HG03060 (cell line): ENCODE measurements around the gene DENND5A.
"Not testable (repeated sequence)": the region's sequence is repeated elsewhere in the genome, so short reads cannot be mapped to it uniquely, and the experiment has no call there.

Experiments
- ATAC-seq: cut with Tn5 transposase; IDR thresholded peaks from one replicate; pipeline ENCODE4 v1.9.1; 2021; ENCODE audit warnings: low read depth, moderate number of reproducible peaks; ENCODE audit not compliant: unreplicated experiment

Gene DENND5A

GRCh38 chr11:9219115-9219514, 46.0 kb downstream of the DENND5A start:
- no peak for ATAC-seq

- no peak for ATAC-seq
Observed at GRCh38 chr11:9214765-9215164, 50.4 kb downstream of the DENND5A start.

- ATAC-seq: no peak
Observed at GRCh38 chr11:9211322-9211721, 53.8 kb downstream of the DENND5A start.

- ATAC-seq: no peak
Observed at GRCh38 chr11:9210922-9211320, 54.2 kb downstream of the DENND5A start.

GRCh38 chr11:9210224-9210921, 54.8 kb downstream of the DENND5A start:
- no peak for ATAC-seq

- not testable (repeated sequence) for ATAC-seq
Observed at GRCh38 chr11:9209604-9210003, 55.5 kb downstream of the DENND5A start.

GRCh38 chr11:9208726-9209501, 56.2 kb downstream of the DENND5A start:
- no peak for ATAC-seq

- ATAC-seq: no peak
Observed at GRCh38 chr11:9207229-9207628, 57.9 kb downstream of the DENND5A start.

- ATAC-seq: no peak
Observed at GRCh38 chr11:9206496-9206895, 58.7 kb downstream of the DENND5A start.

GRCh38 chr11:9203691-9204311, 61.3 kb downstream of the DENND5A start:
- ATAC-seq: no peak

GRCh38 chr11:9201372-9202162, 63.6 kb downstream of the DENND5A start:
- ATAC-seq: no peak

- ATAC-seq: no peak
Observed at GRCh38 chr11:9200471-9200870, 64.7 kb downstream of the DENND5A start.

GRCh38 chr11:9193316-9193715, 71.8 kb downstream of the DENND5A start:
- ATAC-seq: no peak

GRCh38 chr11:9192561-9192960, 72.6 kb downstream of the DENND5A start:
- no peak for ATAC-seq

- ATAC-seq: not testable (repeated sequence)
Observed at GRCh38 chr11:9190326-9191016, 74.7 kb downstream of the DENND5A start.

- not testable (repeated sequence) for ATAC-seq
Observed at GRCh38 chr11:9188860-9189259, 76.3 kb downstream of the DENND5A start.

- no peak for ATAC-seq
Observed at GRCh38 chr11:9187616-9188015, 77.5 kb downstream of the DENND5A start.

- no peak for ATAC-seq
Observed at GRCh38 chr11:9184516-9184915, 80.6 kb downstream of the DENND5A start.

GRCh38 chr11:9182180-9182871, 82.8 kb downstream of the DENND5A start:
- ATAC-seq: no peak

GRCh38 chr11:9180784-9181183, 84.4 kb downstream of the DENND5A start:
- ATAC-seq: no peak
